Heart left ventricle (tissue), 16 donors: Measurements from ENCODE around the gene NYAP2. TPM values are rescaled to one million over a fixed set of nuclear protein-coding genes. Genes with fewer than 3 reads are reported as not detected.
A peak's percentile ranks its signal among the peaks of the same experiment; 100 is the strongest.

Source experiments
- ATAC-seq, 4 donors: fragments of 200-7000 bp; cut with Tn5 transposase; one replicate each; pipeline ENCODE4 v1.9.1; 2020 to 2022; ENCODE audit warnings: moderate library complexity in 4 of 4, mild to moderate bottlenecking in 3 of 4, moderate number of reproducible peaks in 1 of 4
- DNase-seq, 5 donors: peaks; one replicate each; pipeline ENCODE4 v3.0.0-alpha.2; 2020
- H3K27ac ChIP-seq, 12 donors: fragments of 200-600 bp; sonication (generic) in 4 of 12; one replicate each; pipeline versions ENCODE4 v1.5.0 to v1.8.0; 2016 to 2022; ENCODE audit warnings: mild to moderate bottlenecking in 2 of 12
- H3K27me3 ChIP-seq, 9 donors: fragments of 200-600 bp; sonication (generic) in 2 of 9; one replicate each; pipeline versions ENCODE4 v1.5.1 to v1.8.0; 2016 to 2022; ENCODE audit warnings: mild to moderate bottlenecking in 3 of 9
- H3K36me3 ChIP-seq, 9 donors: fragments of 200-600 bp; sonication (generic) in 2 of 9; one replicate each; pipeline versions ENCODE4 v1.5.0 to v1.8.0; 2018 to 2022; ENCODE audit warnings: mild to moderate bottlenecking in 2 of 9
- H3K4me1 ChIP-seq, 12 donors: fragments of 200-600 bp; sonication (generic) in 4 of 12; one replicate each; pipeline versions ENCODE4 v1.5.0 to v1.8.0; 2016 to 2022; ENCODE audit warnings: mild to moderate bottlenecking in 3 of 12
- H3K4me3 ChIP-seq, 12 donors: fragments of 200-600 bp; sonication (generic) in 4 of 12; one replicate each; pipeline versions ENCODE4 v1.5.0 to v1.8.0; 2017 to 2022; ENCODE audit warnings: mild to moderate bottlenecking in 9 of 12, moderate library complexity in 4 of 12
- H3K9me3 ChIP-seq, 12 donors: fragments of 200-600 bp; sonication (generic) in 4 of 12; one replicate each; pipeline versions ENCODE4 v1.5.0 to v1.8.0; 2016 to 2022; ENCODE audit warnings: mild to moderate bottlenecking in 1 of 12
- CTCF ChIP-seq, 12 donors: fragments of 200-600 bp; sonication (generic) in 4 of 12; IDR thresholded peaks; one replicate each; pipeline versions ENCODE4 v1.5.0 to v1.8.0; 2018 to 2022; ENCODE audit warnings: antibody characterized with exemption in 12 of 12, mild to moderate bottlenecking in 5 of 12
- POLR2A ChIP-seq, 2 donors: fragments of 450-650 bp; IDR thresholded peaks; one replicate each; pipeline ENCODE4 v1.6.1; 2017; ENCODE audit warnings: antibody characterized with exemption in 2 of 2, mild to moderate bottlenecking in 2 of 2, moderate library complexity in 2 of 2
- WGBS, 4 donors: extraction: QIAGEN DNeasy Blood & Tissue Kit in 2 of 4; methylation state at CpG; one replicate each; pipeline versions ENCODE4 v1.1.5 to v1.1.7; 2013 to 2018; 5-methylcytosine and 5-hydroxymethylcytosine counted together
- intact Hi-C, 10 donors: fragments of 100-400 bp; cut with DNase I; formaldehyde crosslinking; loops; one replicate each; pipeline versions ENCODE4 v1.11.1 to v1.14.2; 2022
- polyA plus RNA-seq, 2 donors: library from polyadenylated mRNA; stranded (reverse); fragments of 200-250 nt; gene quantifications; one replicate each; pipeline ENCODE4 v1.2.3, GENCODE V29; 2013
- total RNA-seq, 9 donors: library from RNA; depleted of rRNA in 2 of 9; stranded (reverse); fragments of >200 nt in 2 of 9; fragmentation: NEBNext Ultra II Directional in 3 of 9; extraction: Animal tissue kit (Norgen Biotek cat#: 25700) in 3 of 9; gene quantifications; one replicate each; pipeline versions ENCODE4 v1.1.0 to v1.2.4, GENCODE V29; 2016 to 2023
- donor health status: ischemic (EF 13 %, LVEDD 7.1; RV severe dilation, severe dysfunction).
- donor health status: healthy with polysubstance abuse.
- donor health status: DM: no; HTN: yes; CAD: no.
- donor health status: DM: no; HTN: no; CAD: no.
- donor health status: ischemic (EF 25% LVEDD 6.9; RV normal size, moderate dysfunction).
- donor health status: ischemic (EF 25% LVEDD 5.7; RV mildly dilated, moderate dysfunction).
- donor health status: healthy.
- donor health status: DM: yes; HTN: yes; CAD: no.
- donor health status: ischemic (EF 35%, LVEDD 5.7; RV mildly dilated, moderate dysfunction).
- donor health status: nonischemic (EF 11% LVEDD 7.7; RV severe dilation, severe dysfunction).
- donor health status: DM: yes; HTN: yes; CAD: no.
- donor health status: PGD.
- donor health status: ischemic (EF 29% LVEDD 5.4; RV normal size, mild dysfunction).
- donor health status: nonischemic (EF 23%, LVEDD 6.1; RV moderate dilation, normal function).

The NYAP2 gene
- total and polyA plus RNA-seq, 11 donors, result not detected

GRCh38 chr2:225640550-225640949 is 241.0 kb downstream of the NYAP2 start:
- Histone ChIP-seq H3K36me3 (no peaks in the 10 kb centered on the region), H3K27me3 (no peaks in the 10 kb centered on the region), H3K4me3 (no peak overlapping the region), H3K27ac (no peak overlapping the region), H3K4me1 (no peaks in the 10 kb centered on the region), H3K9me3 (no peaks in the 10 kb centered on the region)
- no peak for TF ChIP-seq CTCF (IDR thresholded peaks at IDR 0.05)
- no peak for TF ChIP-seq POLR2A (IDR thresholded peaks at IDR 0.05)
- ATAC-seq (no peak), DNase-seq (no peak)
- intact Hi-C loops, result no loop called here
- 82 to 91% (median 85%) methylated on average over 3 of the region's 3 CpGs for WGBS, 4 donors

- WGBS, 4 donors, result 58 to 69% (median 60%) methylated on average over 4 of the region's 4 CpGs
- Histone ChIP-seq H3K36me3 (no peaks in the 10 kb centered on the region), H3K9me3 (no peaks in the 10 kb centered on the region), H3K4me3 (no peak overlapping the region), H3K27me3 (peaks cover 0 to 12% (median 0%) of the 10 kb centered on the region in 9 donors), H3K27ac (no peak overlapping the region), H3K4me1 (no peaks in the 10 kb centered on the region)
- ATAC-seq (no peak), DNase-seq (no peak)
- intact Hi-C loops, result no loop called here
- no peak for TF ChIP-seq POLR2A (IDR thresholded peaks at IDR 0.05)
- no peak for TF ChIP-seq CTCF (IDR thresholded peaks at IDR 0.05)
Measured at GRCh38 chr2:225649274-225649673, 249.8 kb downstream of the NYAP2 start.

GRCh38 chr2:225650041-225650440 is 250.5 kb downstream of the NYAP2 start:
- WGBS, 4 donors, result 87 to 91% (median 89%) methylated on average over 8 of the region's 8 CpGs
- Histone ChIP-seq H3K4me1 (no peaks in the 10 kb centered on the region), H3K27ac (no peak overlapping the region), H3K36me3 (no peaks in the 10 kb centered on the region), H3K9me3 (no peaks in the 10 kb centered on the region), H3K27me3 (peaks cover 0 to 12% (median 0%) of the 10 kb centered on the region in 9 donors), H3K4me3 (no peak overlapping the region)
- no peak for DNase-seq
- no peak for ATAC-seq
- intact Hi-C loops, result loop anchor here in 4 of 10 donors (10.0 kb wide), 3 partner anchors 365 to 1295 kb away; no protein-coding TSS in a partner anchor
- no peak for TF ChIP-seq POLR2A (IDR thresholded peaks at IDR 0.05)
- TF ChIP-seq CTCF (IDR thresholded peaks at IDR 0.05), result no peak

GRCh38 chr2:225660262-225661131 is 261.0 kb downstream of the NYAP2 start:
- 17 to 20% (median 18%) methylated on average over 11 of the region's 11 CpGs for WGBS, 4 donors
- Histone ChIP-seq H3K4me1 (no peaks in the 10 kb centered on the region), H3K9me3 (no peaks in the 10 kb centered on the region), H3K4me3 (no peak overlapping the region), H3K27me3 (peaks cover 0 to 33% (median 0%) of the 10 kb centered on the region in 9 donors), H3K36me3 (no peaks in the 10 kb centered on the region), H3K27ac (no peak overlapping the region)
- DNase-seq (peak; percentile 38 to 76 (median 52)), ATAC-seq (peak in 3 of 4 donors; percentile 48 to 71 (median 53))
- intact Hi-C loops, result loop anchor here in 5 of 10 donors (5.0 to 10.0 kb wide), 2 partner anchors 538 to 1306 kb away; no protein-coding TSS in a partner anchor
- TF ChIP-seq CTCF (IDR thresholded peaks at IDR 0.05) (peak; percentile 62 to 89 (median 80)), POLR2A (IDR thresholded peaks at IDR 0.05) (no peak)
